Upper lobe of left lung (tissue), 6 donors: ENCODE data around the gene DSCAM. TPM values are rescaled to one million over a fixed set of nuclear protein-coding genes. Genes with fewer than 3 reads are reported as not detected.
A peak's percentile ranks its signal among the peaks of the same experiment; 100 is the strongest.

Experiments
- ATAC-seq, 2 donors: fragments of 200-7000 bp; cut with Tn5 transposase; one replicate each; pipeline ENCODE4 v1.9.1; 2022; ENCODE audit warnings: mild to moderate bottlenecking in 2 of 2, moderate library complexity in 2 of 2; ENCODE audit not compliant: low FRiP score in 2 of 2
- DNase-seq, 2 donors: peaks; one replicate each; pipeline ENCODE4 v3.0.0-alpha.2; 2019 to 2020
- H3K27ac ChIP-seq, 4 donors: fragments of 200-600 bp; sonication (generic); one replicate each; pipeline ENCODE4 v1.5.1; 2016 to 2019
- H3K27me3 ChIP-seq, 4 donors: fragments of 200-600 bp; sonication (generic); one replicate each; pipeline ENCODE4 v1.5.1; 2017 to 2019
- H3K36me3 ChIP-seq, 4 donors: fragments of 200-600 bp; sonication (generic); one replicate each; pipeline ENCODE4 v1.5.1; 2016 to 2019
- H3K4me1 ChIP-seq, 4 donors: fragments of 200-600 bp; sonication (generic); one replicate each; pipeline ENCODE4 v1.5.1; 2018 to 2019
- H3K4me3 ChIP-seq, 4 donors: fragments of 200-600 bp; sonication (generic); one replicate each; pipeline ENCODE4 v1.5.1; 2017 to 2019; ENCODE audit warnings: mild to moderate bottlenecking in 2 of 4, moderate library complexity in 1 of 4
- H3K9me3 ChIP-seq, 4 donors: fragments of 200-600 bp; sonication (generic); one replicate each; pipeline ENCODE4 v1.5.1; 2018 to 2019
- CTCF ChIP-seq, 6 experiments: fragments of 450-650 bp in 4 of 6; fragments of 200-600 bp in 2 of 6; sonication (generic) in 2 of 6; IDR thresholded peaks; one replicate each; pipeline ENCODE4 v1.5.1; 2016 to 2019; ENCODE audit warnings: antibody characterized with exemption in 6 of 6
- EP300 ChIP-seq, 4 donors: sonication (generic); formaldehyde crosslinking; IDR thresholded peaks; one replicate each; pipeline ENCODE4 v1.5.1; 2017; ENCODE audit warnings: antibody characterized with exemption in 4 of 4, control low read depth in 2 of 4
- POLR2A ChIP-seq, 4 donors: fragments of 450-650 bp; IDR thresholded peaks; one replicate each; pipeline ENCODE4 v1.5.1; 2016 to 2017; ENCODE audit warnings: antibody characterized with exemption in 4 of 4, mild to moderate bottlenecking in 2 of 4
- POLR2AphosphoS5 ChIP-seq, 2 donors: sonication (generic); formaldehyde crosslinking; IDR thresholded peaks; one replicate each; pipeline ENCODE4 v1.5.1; 2017; ENCODE audit warnings: antibody characterized with exemption in 2 of 2
- WGBS, 2 donors: methylation state at CpG; one replicate each; pipeline ENCODE4 v1.1.5; 2017 to 2018; 5-methylcytosine and 5-hydroxymethylcytosine counted together
- total RNA-seq, 6 donors: library from RNA; depleted of rRNA in 4 of 6; stranded (reverse); fragments of >200 nt in 4 of 6; gene quantifications; one replicate each; pipeline versions ENCODE4 v1.1.0 to v1.2.1, GENCODE V29; 2016 to 2021
- donor health status: DM: no; HTN: no; CAD: no; lungs with moderate emphysema.
- donor health status: DM: no; HTN: yes; CAD: no; lungs with severe emphysema.

DSCAM gene
- total RNA-seq, 6 donors from 2014 or later = under 0.01 to 0.61 (median 0.26) TPM; not detected in 1

GRCh38 chr21:40152476-40152875 is 694.5 kb downstream of the DSCAM start:
- ATAC-seq = no peak

GRCh38 chr21:40151611-40152010 is 695.3 kb downstream of the DSCAM start:
- WGBS, 2 donors = 90 to 95% methylated on average over 3 of the region's 3 CpGs
- no peaks in the 10 kb centered on the region for H3K4me1 ChIP-seq
- no peaks in the 10 kb centered on the region for H3K9me3 ChIP-seq
- no peaks in the 10 kb centered on the region for H3K27me3 ChIP-seq
- no peak for TF ChIP-seq CTCF (IDR thresholded peaks at IDR 0.05)
- TF ChIP-seq POLR2A (IDR thresholded peaks at IDR 0.05) = no peak
- H3K4me3 ChIP-seq = no peak overlapping the region
- H3K36me3 ChIP-seq = no peaks in the 10 kb centered on the region
- no peak for ATAC-seq
- H3K27ac ChIP-seq = no peak overlapping the region
- DNase-seq = no peak

More at GRCh38 chr21:40152476-40152875, 694.5 kb downstream of the DSCAM start:
- H3K9me3 ChIP-seq = no peaks in the 10 kb centered on the region
- no peaks in the 10 kb centered on the region for H3K36me3 ChIP-seq
- TF ChIP-seq EP300 (IDR thresholded peaks at IDR 0.05) (no peak), CTCF (IDR thresholded peaks at IDR 0.05) (no peak), POLR2A (IDR thresholded peaks at IDR 0.05) (no peak), POLR2AphosphoS5 (IDR thresholded peaks at IDR 0.05) (no peak)
- H3K4me1 ChIP-seq = no peaks in the 10 kb centered on the region
- H3K4me3 ChIP-seq = no peak overlapping the region
- H3K27ac ChIP-seq = no peak overlapping the region
- no peak for DNase-seq
- 66 to 72% methylated on average over 5 of the region's 5 CpGs for WGBS, 2 donors
- no peaks in the 10 kb centered on the region for H3K27me3 ChIP-seq

- H3K4me3 ChIP-seq = no peak overlapping the region
- ATAC-seq (no peak), DNase-seq (no peak)
- no peaks in the 10 kb centered on the region for H3K27me3 ChIP-seq
- no peaks in the 10 kb centered on the region for H3K4me1 ChIP-seq
- no peaks in the 10 kb centered on the region for H3K36me3 ChIP-seq
- H3K27ac ChIP-seq = no peak overlapping the region
- no peak for TF ChIP-seq POLR2A (IDR thresholded peaks at IDR 0.05)
- no peak for TF ChIP-seq CTCF (IDR thresholded peaks at IDR 0.05)
- TF ChIP-seq POLR2AphosphoS5 (IDR thresholded peaks at IDR 0.05) = no peak
- no peak for TF ChIP-seq EP300 (IDR thresholded peaks at IDR 0.05)
- whole genome bisulfite sequencing, 2 donors = 45 to 65% methylated on average over 10 of the region's 10 CpGs
- H3K9me3 ChIP-seq = no peaks in the 10 kb centered on the region
Measured at GRCh38 chr21:40146216-40146837, 700.6 kb downstream of the DSCAM start.

- DNase-seq = peak in 1 of 2 donors; percentile 78
- WGBS, 2 donors = 45 to 46% methylated on average over 20 of the region's 20 CpGs
- no peak overlapping the region for H3K4me3 ChIP-seq
- H3K27me3 ChIP-seq = no peaks in the 10 kb centered on the region
- peak in 1 of 2 donors; percentile 64 for ATAC-seq
- no peak for TF ChIP-seq POLR2A (IDR thresholded peaks at IDR 0.05)
- TF ChIP-seq EP300 (IDR thresholded peaks at IDR 0.05) = no peak
- TF ChIP-seq POLR2AphosphoS5 (IDR thresholded peaks at IDR 0.05) = no peak
- TF ChIP-seq CTCF (IDR thresholded peaks at IDR 0.05) = peak in 5 of 6 experiments; percentile 53 to 78 (median 71)
- H3K36me3 ChIP-seq = no peaks in the 10 kb centered on the region
- no peaks in the 10 kb centered on the region for H3K9me3 ChIP-seq
- no peak overlapping the region for H3K27ac ChIP-seq
- H3K4me1 ChIP-seq = no peaks in the 10 kb centered on the region
Measured at GRCh38 chr21:40143822-40144525, 703.0 kb downstream of the DSCAM start.
